H9 (cell line): ENCODE data around the gene CLEC3B. TPM values are rescaled to one million over a fixed set of nuclear protein-coding genes. Genes with fewer than 3 reads are reported as not detected.

Experiments used
- DNase-seq: peaks from one replicate; pipeline ENCODE4 v3.0.0-alpha.2; 2017
- H2AFZ ChIP-seq: one replicate; pipeline ENCODE4 v1.6.1; 2013; ENCODE audit warnings: mild to moderate bottlenecking, low read length, control low read depth, moderate library complexity
- H2AK5ac ChIP-seq: 2 replicates; pipeline ENCODE4 v1.6.1; 2013; ENCODE audit warnings: low read length, control low read depth, mixed read lengths; ENCODE audit not compliant: insufficient read length
- H2BK120ac ChIP-seq: one replicate; pipeline ENCODE4 v1.6.1; 2013; ENCODE audit warnings: low read depth, mild to moderate bottlenecking, low read length, control low read depth, inconsistent platforms; ENCODE audit not compliant: poor library complexity, severe bottlenecking
- H2BK12ac ChIP-seq: 2 replicates; pipeline ENCODE4 v1.6.1; 2013; ENCODE audit warnings: low read length, control low read depth, mixed read lengths, low read depth; ENCODE audit not compliant: insufficient read length
- H2BK15ac ChIP-seq: 2 replicates; pipeline ENCODE4 v1.6.1; 2013; ENCODE audit warnings: low read depth, low read length, control low read depth
- H2BK20ac ChIP-seq: one replicate; pipeline ENCODE4 v1.6.1; 2013; ENCODE audit warnings: low read depth, mild to moderate bottlenecking, low read length, control low read depth, inconsistent platforms; ENCODE audit not compliant: poor library complexity, severe bottlenecking
- H2BK5ac ChIP-seq: 2 replicates; pipeline ENCODE4 v1.6.1; 2013; ENCODE audit warnings: low read length, control low read depth, mixed read lengths; ENCODE audit not compliant: insufficient read length
- H3K14ac ChIP-seq: 2 replicates; pipeline ENCODE4 v1.6.1; 2013; ENCODE audit warnings: low read length, control low read depth; ENCODE audit not compliant: insufficient read depth
- H3K18ac ChIP-seq: 2 replicates; pipeline ENCODE4 v1.6.1; 2013; ENCODE audit warnings: low read depth, mild to moderate bottlenecking, mixed read lengths, low read length, control low read depth; ENCODE audit not compliant: insufficient read length
- H3K23ac ChIP-seq: 2 replicates; pipeline ENCODE4 v1.6.1; 2013; ENCODE audit warnings: low read length, control low read depth, mixed read lengths, low read depth; ENCODE audit not compliant: insufficient read length
- H3K23me2 ChIP-seq: 2 replicates; pipeline ENCODE4 v1.6.1; 2013; ENCODE audit warnings: low read depth, mild to moderate bottlenecking, mixed read lengths, low read length, control low read depth; ENCODE audit not compliant: insufficient read length, poor library complexity, severe bottlenecking
- H3K27ac ChIP-seq: 2 replicates; pipeline ENCODE4 v1.5.1; 2013; ENCODE audit warnings: low read length, control low read depth, mixed read lengths, low read depth; ENCODE audit not compliant: insufficient read length
- H3K27me3 ChIP-seq: 2 replicates; pipeline ENCODE4 v1.6.1; 2013; ENCODE audit warnings: low read length, control low read depth, inconsistent platforms; ENCODE audit not compliant: insufficient read depth
- H3K4ac ChIP-seq: 2 replicates; pipeline ENCODE4 v1.6.1; 2013; ENCODE audit warnings: low read depth, mild to moderate bottlenecking, control low read depth, inconsistent platforms, low read length, moderate library complexity
- H3K4me1 ChIP-seq: 2 replicates; pipeline ENCODE4 v1.6.1; 2013; ENCODE audit warnings: low read length, control low read depth, inconsistent platforms; ENCODE audit not compliant: insufficient read depth
- H3K4me2 ChIP-seq: 2 replicates; pipeline ENCODE4 v1.6.1; 2013; ENCODE audit warnings: low read length, control low read depth, mixed read lengths; ENCODE audit not compliant: insufficient read length, insufficient read depth
- H3K56ac ChIP-seq: 2 replicates; pipeline ENCODE4 v1.6.1; 2013; ENCODE audit warnings: low read depth, mild to moderate bottlenecking, mixed read lengths, low read length, control low read depth; ENCODE audit not compliant: insufficient read length
- H3K79me1 ChIP-seq: 2 replicates; pipeline ENCODE4 v1.6.1; 2013; ENCODE audit warnings: low read depth, mild to moderate bottlenecking, moderate library complexity, low read length, control low read depth, inconsistent platforms; ENCODE audit not compliant: insufficient read depth, poor library complexity, severe bottlenecking
- H3K79me2 ChIP-seq: 2 replicates; pipeline ENCODE4 v1.6.1; 2013; ENCODE audit warnings: low read length, control low read depth, inconsistent platforms; ENCODE audit not compliant: insufficient read depth
- H3K9ac ChIP-seq: 2 replicates; pipeline ENCODE4 v1.6.1; 2013; ENCODE audit warnings: low read length, control low read depth, mixed read lengths; ENCODE audit not compliant: insufficient read length; ENCODE audit errors: extremely low read depth
- H3K9me3 ChIP-seq: one replicate; pipeline ENCODE4 v1.6.1; 2013; ENCODE audit warnings: low read depth, low read length, inconsistent platforms; ENCODE audit not compliant: control insufficient read depth
- H3T11ph ChIP-seq: one replicate; pipeline ENCODE4 v1.6.1; 2013; ENCODE audit warnings: mild to moderate bottlenecking, low read length, control low read depth, inconsistent platforms
- H4K20me1 ChIP-seq: one replicate; pipeline ENCODE4 v1.6.1; 2013; ENCODE audit not compliant: control insufficient read depth, insufficient read length, insufficient read depth
- H4K5ac ChIP-seq: 2 replicates; pipeline ENCODE4 v1.6.1; 2013; ENCODE audit warnings: low read depth, mild to moderate bottlenecking, mixed read lengths, low read length, control low read depth; ENCODE audit not compliant: insufficient read length
- H4K8ac ChIP-seq: replicated peaks from 2 replicates; pipeline ENCODE4 v1.6.1; 2013; ENCODE audit warnings: low read length, control low read depth, mixed read lengths, low read depth; ENCODE audit not compliant: insufficient read length
- H4K91ac ChIP-seq: 2 replicates; pipeline ENCODE4 v1.6.1; 2013; ENCODE audit warnings: low read depth, mild to moderate bottlenecking, moderate library complexity, mixed read lengths, low read length, control low read depth; ENCODE audit not compliant: insufficient read length
- H3K27ac Mint-ChIP-seq, 3 experiments: 2 replicates in 2 of 3; 3 replicates in 1 of 3; pipeline ENCODE4 v1.8.0; 2020 to 2021; ENCODE audit warnings: mixed read lengths in 3 of 3, mild to moderate bottlenecking in 1 of 3, moderate library complexity in 1 of 3
- H3K27me3 Mint-ChIP-seq: 2 replicates; pipeline ENCODE4 v1.8.0; 2021; ENCODE audit warnings: low read depth, mild to moderate bottlenecking, moderate library complexity, mixed read lengths
- H3K36me3 Mint-ChIP-seq, 3 experiments: 2 replicates in 2 of 3; 3 replicates in 1 of 3; pipeline ENCODE4 v1.8.0; 2020 to 2021; ENCODE audit warnings: low read depth in 3 of 3, mixed read lengths in 3 of 3; ENCODE audit not compliant: insufficient read depth in 1 of 3
- H3K4me1 Mint-ChIP-seq, 2 experiments: 2 replicates each; pipeline ENCODE4 v1.8.0; 2020; ENCODE audit warnings: mixed read lengths in 2 of 2
- H3K4me3 Mint-ChIP-seq, 2 experiments: 2 replicates in 1 of 2; 3 replicates in 1 of 2; pipeline ENCODE4 v1.8.0; 2020 to 2021; ENCODE audit warnings: mild to moderate bottlenecking in 2 of 2, mixed read lengths in 2 of 2, moderate library complexity in 1 of 2
- H3K9me3 Mint-ChIP-seq, 2 experiments: 2 replicates in 1 of 2; 3 replicates in 1 of 2; pipeline ENCODE4 v1.8.0; 2020; ENCODE audit warnings: mild to moderate bottlenecking in 2 of 2, mixed read lengths in 2 of 2, moderate library complexity in 1 of 2
- CTCF ChIP-seq: fragments of 200-600 bp; sonication (generic); conservative IDR thresholded peaks from 3 replicates; pipeline ENCODE4 v1.8.0; 2021; ENCODE audit warnings: antibody characterized with exemption, mild to moderate bottlenecking
- WGBS: extraction: QIAGEN DNeasy Blood & Tissue Kit; methylation state at CpG from one replicate; pipeline ENCODE4 v1.1.7; 2013; ENCODE audit warnings: missing lambda C conversion rate, low lambda C conversion rate, mixed read lengths; ENCODE audit not compliant: insufficient read length; ENCODE audit errors: extremely low coverage; 5-methylcytosine and 5-hydroxymethylcytosine counted together
- total RNA-seq: library from RNA; stranded (reverse); gene quantifications from 2 replicates; pipeline ENCODE4 v1.2.1, GENCODE V29; 2021

CLEC3B gene
- total RNA-seq, 1 experiment from 2014 or later, result not detected

- no peak for DNase-seq
- Histone ChIP-seq H2AK5ac (no peak overlapping the region), H2BK15ac (no peak overlapping the region), H3K4ac (no peak overlapping the region), H2BK20ac (no peak overlapping the region), H2AFZ (no peak overlapping the region), H4K5ac (no peak overlapping the region), H4K91ac (no peak overlapping the region), H3K27ac (no peak overlapping the region), H3K27me3 (no peaks in the 10 kb centered on the region), H3K4me1 (no peaks in the 10 kb centered on the region; the same call in 1 of the 2 replicates), H2BK5ac (no peak overlapping the region), H4K20me1 (no peaks in the 10 kb centered on the region), H3K79me2 (no peaks in the 10 kb centered on the region), H4K8ac (no peak overlapping the region), H3K23me2 (no peaks in the 10 kb centered on the region), H3K18ac (no peak overlapping the region), H3K56ac (no peak overlapping the region), H3K14ac (no peak overlapping the region), H3K4me2 (no peak overlapping the region), H3K9ac (no peak overlapping the region), H3K9me3 (no peaks in the 10 kb centered on the region), H3T11ph (no peak overlapping the region), H3K79me1 (no peaks in the 10 kb centered on the region), H2BK12ac (no peak overlapping the region), H3K23ac (no peak overlapping the region), H2BK120ac (no peak overlapping the region)
- Mint-ChIP-seq H3K27ac (no peak overlapping the region), H3K36me3 (peaks cover 3 to 25% (median 10%) of the 10 kb centered on the region in 3 experiments; a peak in 5 of 7 replicates), H3K4me3 (no peak overlapping the region), H3K27me3 (peaks cover 2% of the 10 kb centered on the region), H3K9me3 (no peaks in the 10 kb centered on the region), H3K4me1 (peaks cover 16 to 17% of the 10 kb centered on the region in 2 experiments)
- no CpG with 5 or more reads among the region's 5 CpGs for WGBS
- no peak for TF ChIP-seq CTCF
These were observed 56.0 kb downstream of the CLEC3B start for GRCh38 chr3:45082142-45082538.
